Measurements from ENCODE around the gene ANKRD13A.

ANKRD13A gene

DNA sequence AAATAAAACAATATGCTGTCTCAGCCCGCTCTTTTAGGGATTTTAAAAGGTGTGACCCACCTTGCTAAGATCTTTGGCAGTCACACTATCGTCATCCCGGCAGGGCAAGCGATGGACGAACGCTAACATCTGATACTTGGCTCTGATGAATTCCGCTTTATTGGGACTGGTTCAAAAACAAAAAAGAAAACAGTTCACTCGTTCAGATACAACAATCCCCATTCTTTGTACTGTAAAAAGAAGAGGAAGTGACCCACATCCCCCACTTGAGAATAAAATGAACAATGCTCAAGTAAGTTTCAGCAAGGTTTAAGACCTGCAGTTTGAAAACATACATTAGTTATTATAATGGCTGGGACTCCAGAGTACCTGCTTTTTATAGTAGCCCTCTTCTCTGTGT lies 10.3 kb upstream of the ANKRD13A start:
- H3K4me1 ChIP-seq (ENCODE audit: low read depth, poor library complexity, severe bottlenecking), result no peaks in the 10 kb centered on the region
- TF ChIP-seq CTCF (conservative IDR thresholded peaks at IDR 0.05; ENCODE audit: low read depth, low read length), result no peak
- no peaks in the 10 kb centered on the region for H3K36me3 ChIP-seq (ENCODE audit: insufficient read depth)
- no peak overlapping the region for H2AFZ ChIP-seq (ENCODE audit: low read depth)
- no peak overlapping the region for H3K4me2 ChIP-seq
- H3K27me3 ChIP-seq (ENCODE audit: insufficient read depth, low read depth), result no peaks in the 10 kb centered on the region
- no peak overlapping the region for H3K9ac ChIP-seq
- no peak overlapping the region for H3K4me3 ChIP-seq (IDR thresholded peaks at IDR 0.05; ENCODE audit: insufficient read depth, low read depth, low read length)
- no peak overlapping the region for H3K27ac ChIP-seq
- no peaks in the 10 kb centered on the region for H4K20me1 ChIP-seq (ENCODE audit: insufficient read depth)
- H3K79me2 ChIP-seq (ENCODE audit: insufficient read depth, low read depth), result peaks cover 6% of the 10 kb centered on the region; the same call in 1 of the 2 replicates

GRCh38 chr12:109989380-109989779 lies 9.8 kb upstream of the ANKRD13A start:
- Histone ChIP-seq H3K27me3 (ENCODE audit: insufficient read depth, low read depth) (no peaks in the 10 kb centered on the region), H3K4me1 (ENCODE audit: low read depth, poor library complexity, severe bottlenecking) (no peaks in the 10 kb centered on the region), H3K27ac (no peak overlapping the region), H3K4me2 (no peak overlapping the region), H2AFZ (ENCODE audit: low read depth) (no peak overlapping the region), H3K4me3 (IDR thresholded peaks at IDR 0.05; ENCODE audit: insufficient read depth, low read depth, low read length) (no peak overlapping the region), H3K9ac (no peak overlapping the region), H3K36me3 (ENCODE audit: insufficient read depth) (no peaks in the 10 kb centered on the region), H4K20me1 (ENCODE audit: insufficient read depth) (no peaks in the 10 kb centered on the region), H3K79me2 (ENCODE audit: insufficient read depth, low read depth) (peaks cover 11% of the 10 kb centered on the region; the same call in 1 of the 2 replicates)
- TF ChIP-seq CTCF (conservative IDR thresholded peaks at IDR 0.05; ENCODE audit: low read depth, low read length), result no peak

DNA sequence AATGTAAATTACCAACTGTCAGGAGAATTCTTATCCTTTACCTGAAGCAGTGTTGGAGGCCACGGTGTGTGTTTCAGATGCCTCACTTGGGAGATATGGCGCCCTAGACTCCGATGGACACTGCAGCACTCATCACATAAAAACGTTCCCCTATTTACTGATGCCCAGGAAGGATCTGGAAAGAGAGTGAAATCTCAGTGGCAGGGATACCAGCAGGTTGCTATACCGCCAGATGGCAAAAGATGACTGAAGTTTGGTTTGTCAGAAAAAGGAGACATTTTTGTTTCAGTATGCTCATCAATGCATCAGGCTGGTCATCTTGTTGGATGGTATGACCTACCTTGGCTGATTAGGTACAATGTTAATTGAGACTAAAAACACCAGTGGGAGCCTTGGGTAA lies 7.6 kb upstream of the ANKRD13A start:
- peaks cover 2% of the 10 kb centered on the region for H3K4me1 ChIP-seq (ENCODE audit: low read depth, poor library complexity, severe bottlenecking)
- no peak overlapping the region for H3K4me3 ChIP-seq (IDR thresholded peaks at IDR 0.05; ENCODE audit: insufficient read depth, low read depth, low read length)
- no peaks in the 10 kb centered on the region for H3K27me3 ChIP-seq (ENCODE audit: insufficient read depth, low read depth)
- H3K4me2 ChIP-seq, result no peak overlapping the region
- H3K9ac ChIP-seq, result no peak overlapping the region
- no peak overlapping the region for H2AFZ ChIP-seq (ENCODE audit: low read depth)
- peaks cover 22% of the 10 kb centered on the region; the same call in 1 of the 2 replicates for H3K79me2 ChIP-seq (ENCODE audit: insufficient read depth, low read depth)
- no peak for TF ChIP-seq CTCF (conservative IDR thresholded peaks at IDR 0.05; ENCODE audit: low read depth, low read length)
- H3K27ac ChIP-seq, result no peak overlapping the region
- H4K20me1 ChIP-seq (ENCODE audit: insufficient read depth), result no peaks in the 10 kb centered on the region
- no peaks in the 10 kb centered on the region for H3K36me3 ChIP-seq (ENCODE audit: insufficient read depth)

- H3K4me3 ChIP-seq (IDR thresholded peaks at IDR 0.05; ENCODE audit: insufficient read depth, low read depth, low read length), result no peak overlapping the region
- H3K36me3 ChIP-seq (ENCODE audit: insufficient read depth), result no peaks in the 10 kb centered on the region
- H3K9ac ChIP-seq, result no peak overlapping the region
- TF ChIP-seq CTCF (conservative IDR thresholded peaks at IDR 0.05; ENCODE audit: low read depth, low read length), result no peak
- H4K20me1 ChIP-seq (ENCODE audit: insufficient read depth), result no peaks in the 10 kb centered on the region
- peaks cover 22% of the 10 kb centered on the region; the same call in 1 of the 2 replicates for H3K79me2 ChIP-seq (ENCODE audit: insufficient read depth, low read depth)
- H3K27ac ChIP-seq, result no peak overlapping the region
- H3K4me2 ChIP-seq, result no peak overlapping the region
- no peak overlapping the region for H2AFZ ChIP-seq (ENCODE audit: low read depth)
- H3K27me3 ChIP-seq (ENCODE audit: insufficient read depth, low read depth), result no peaks in the 10 kb centered on the region
- H3K4me1 ChIP-seq (ENCODE audit: low read depth, poor library complexity, severe bottlenecking), result peaks cover 3% of the 10 kb centered on the region
Observed at GRCh38 chr12:109993091-109993490, 6.1 kb upstream of the ANKRD13A start.
